ENCODE data around the gene NCBP3.

Gene NCBP3

DNA sequence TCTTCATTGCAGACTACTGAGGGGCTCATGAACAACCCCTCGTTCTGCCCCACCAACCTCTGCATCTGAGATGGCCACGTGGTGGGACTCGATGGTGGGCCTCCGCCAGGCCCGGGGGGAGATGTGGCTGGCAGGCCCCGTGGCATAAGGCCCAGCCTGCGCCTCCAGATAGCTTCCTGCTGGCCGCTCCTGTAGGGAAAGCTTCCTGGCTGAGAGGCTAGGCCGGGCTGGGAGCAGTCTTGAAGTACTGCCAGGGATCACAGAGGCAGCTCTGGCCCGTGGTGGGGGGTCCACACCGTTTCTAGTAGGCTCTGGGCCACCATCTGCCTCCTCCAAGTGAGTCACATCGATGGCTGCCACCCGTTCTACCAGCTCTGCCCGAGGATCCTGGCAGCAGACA, 39.2 kb upstream of the NCBP3 start:
- in situ Hi-C loops (cut with HindIII; ENCODE audit: low pct_ligation_motif_present, low pct_unique_long_range_greater_than_20kb, low sequenced_read_pairs): no loop called here
- no peak for DNase-seq

DNA sequence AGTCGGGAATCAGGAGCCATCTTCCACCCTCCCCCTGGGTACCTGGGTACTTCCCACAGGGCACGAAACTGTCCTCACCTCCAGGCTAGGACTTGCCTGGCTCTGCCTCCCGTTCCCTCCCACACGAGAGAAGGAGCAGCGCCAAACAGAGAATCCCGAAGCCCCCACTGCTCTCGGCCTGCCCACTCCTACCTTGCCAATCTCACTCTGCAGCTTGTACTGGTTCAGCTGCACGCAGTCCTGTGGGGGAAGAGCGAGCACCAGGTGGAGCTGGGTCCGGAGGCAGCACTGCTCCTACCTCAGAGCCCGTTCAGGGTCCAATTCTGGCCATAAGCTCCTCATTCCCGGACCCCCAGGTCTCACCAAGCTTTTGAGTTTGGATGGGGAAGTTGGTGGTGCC, 38.1 kb upstream of the NCBP3 start:
- DNase-seq: no peak
- in situ Hi-C loops (cut with HindIII; ENCODE audit: low pct_ligation_motif_present, low pct_unique_long_range_greater_than_20kb, low sequenced_read_pairs): no loop called here

DNA sequence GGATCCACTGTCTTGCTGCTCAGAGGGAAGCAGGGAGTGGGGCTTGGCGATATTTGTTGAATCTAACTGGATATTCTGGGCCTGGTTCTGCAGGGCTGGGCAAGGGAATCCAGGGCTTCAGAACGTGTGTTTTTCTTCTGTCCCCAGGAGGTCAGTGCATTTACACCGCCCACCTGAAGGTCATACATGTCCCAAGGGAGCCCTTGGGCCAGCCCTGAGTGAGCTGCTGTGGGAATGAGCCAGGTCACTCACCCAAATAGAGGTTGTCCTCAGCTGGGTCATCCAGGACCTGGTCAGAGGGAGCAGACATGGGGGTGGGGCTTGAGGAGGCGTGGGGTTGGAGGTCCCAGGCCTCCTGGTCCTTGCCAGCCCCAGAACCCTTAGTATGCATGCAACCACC, 36.2 kb upstream of the NCBP3 start:
- DNase-seq: no peak
- in situ Hi-C loops (cut with HindIII; ENCODE audit: low pct_ligation_motif_present, low pct_unique_long_range_greater_than_20kb, low sequenced_read_pairs): no loop called here

- in situ Hi-C loops (cut with HindIII; ENCODE audit: low pct_ligation_motif_present, low pct_unique_long_range_greater_than_20kb, low sequenced_read_pairs): no loop called here
- no peak for DNase-seq
These were observed 34.9 kb upstream of the NCBP3 start for GRCh38 chr17:3880983-3881382.

DNA sequence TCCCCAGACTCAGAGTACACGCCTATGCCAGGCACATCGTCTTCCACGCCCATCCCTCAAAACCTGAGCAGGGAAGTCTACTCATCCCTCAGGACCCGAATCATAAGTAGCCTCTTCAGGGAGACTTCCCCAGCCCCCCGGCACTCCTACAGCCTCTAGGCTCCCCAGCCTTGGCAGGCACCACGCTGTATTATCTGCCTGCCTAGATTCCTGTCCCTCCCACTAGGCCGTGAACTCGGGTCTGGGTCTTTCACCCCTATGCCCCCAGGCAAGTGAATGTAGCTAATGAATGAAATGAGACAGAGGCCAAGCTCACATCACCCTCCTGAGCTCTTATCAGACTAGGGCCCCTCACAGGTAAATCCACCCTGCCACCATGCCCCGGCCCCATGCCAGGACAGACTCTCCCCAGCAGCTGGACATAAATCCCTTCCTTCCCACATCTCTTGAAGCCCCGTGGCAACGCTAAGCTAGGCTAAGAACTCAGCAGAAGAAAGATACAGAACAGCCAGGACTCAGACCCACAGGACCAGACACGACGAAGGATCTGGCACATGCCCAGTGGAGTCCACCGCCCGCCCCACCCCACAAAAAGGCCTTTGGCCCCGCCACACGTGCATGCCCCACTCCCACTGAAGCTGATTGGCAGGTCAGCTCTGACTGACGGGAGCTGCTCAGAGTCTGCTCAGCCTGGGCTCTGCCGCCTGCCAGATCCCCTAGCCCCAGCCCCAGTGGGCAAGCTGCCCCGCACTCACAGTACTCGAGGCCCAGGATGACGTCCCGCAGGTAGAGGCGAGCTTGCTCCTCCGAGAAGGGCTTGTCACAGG, 33.8 kb upstream of the NCBP3 start:
- in situ Hi-C loops (cut with HindIII; ENCODE audit: low pct_ligation_motif_present, low pct_unique_long_range_greater_than_20kb, low sequenced_read_pairs): no loop called here
- DNase-seq: no peak

DNA sequence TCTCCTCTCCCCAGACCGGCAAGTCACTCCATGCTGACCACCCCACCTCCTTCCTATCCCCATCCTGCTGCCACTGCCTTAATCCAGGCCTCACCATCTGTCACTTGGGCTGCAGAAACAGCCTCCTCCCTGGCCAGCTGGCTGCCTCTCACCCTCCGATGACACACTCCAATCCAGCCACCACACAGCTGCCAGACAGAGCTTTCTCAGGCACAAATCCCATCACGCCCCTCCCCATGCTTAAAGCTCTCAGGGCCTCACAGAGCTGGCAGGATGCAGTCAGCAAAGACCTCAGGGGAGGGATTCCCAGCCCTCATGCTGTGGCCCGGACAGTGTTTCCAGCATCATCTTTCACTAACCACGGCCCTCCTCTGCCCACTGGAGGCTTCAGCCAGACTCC, 33.1 kb upstream of the NCBP3 start:
- in situ Hi-C loops (cut with HindIII; ENCODE audit: low pct_ligation_motif_present, low pct_unique_long_range_greater_than_20kb, low sequenced_read_pairs): no loop called here
- no peak for DNase-seq

DNA sequence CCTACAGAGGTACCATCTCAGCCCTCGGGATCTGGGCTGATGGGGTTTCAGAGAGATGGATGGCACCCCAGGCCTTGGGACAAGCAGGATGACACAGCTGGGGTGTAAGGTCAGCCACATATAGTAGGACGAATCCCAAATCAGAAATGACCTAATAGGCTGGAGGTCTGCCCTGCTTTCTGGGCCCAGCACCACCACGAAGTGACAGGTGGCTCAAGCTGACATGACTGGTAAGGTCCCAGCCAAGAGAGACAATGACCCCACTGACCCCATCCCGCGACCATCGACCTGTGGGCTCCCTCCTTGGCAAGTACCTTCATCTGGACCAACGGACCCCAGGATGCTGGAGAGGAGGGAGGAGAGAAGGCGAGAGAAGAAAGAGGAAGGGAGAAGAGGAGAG, 31.2 kb upstream of the NCBP3 start:
- in situ Hi-C loops (cut with HindIII; ENCODE audit: low pct_ligation_motif_present, low pct_unique_long_range_greater_than_20kb, low sequenced_read_pairs): no loop called here
- no peak for DNase-seq

- DNase-seq: no peak
- in situ Hi-C loops (cut with HindIII; ENCODE audit: low pct_ligation_motif_present, low pct_unique_long_range_greater_than_20kb, low sequenced_read_pairs): no loop called here
These were observed 29.3 kb upstream of the NCBP3 start for GRCh38 chr17:3875317-3875716.

DNA sequence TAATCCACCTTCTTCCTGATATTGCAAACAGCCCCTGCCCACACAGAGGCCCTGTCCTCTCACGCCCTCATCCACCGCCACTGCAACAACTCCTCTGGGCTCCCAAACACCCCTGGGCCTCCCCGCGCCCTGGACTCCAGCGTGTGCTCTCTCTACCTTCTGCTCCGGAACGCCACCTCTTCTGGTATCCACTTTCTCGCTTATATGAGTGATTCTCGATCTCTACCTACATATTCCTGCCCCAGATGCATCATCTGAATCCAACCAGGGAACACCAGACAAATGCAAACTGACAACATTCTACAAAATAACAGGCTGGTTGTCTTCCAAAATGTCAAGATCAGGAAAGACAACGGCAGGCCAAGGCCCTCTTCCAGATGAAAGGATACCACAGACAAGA, 27.8 kb upstream of the NCBP3 start:
- no peak for DNase-seq
- in situ Hi-C loops (cut with HindIII; ENCODE audit: low pct_ligation_motif_present, low pct_unique_long_range_greater_than_20kb, low sequenced_read_pairs): no loop called here

GRCh38 chr17:3870871-3871306, 24.8 kb upstream of the NCBP3 start:
- DNase-seq: no peak
- in situ Hi-C loops (cut with HindIII; ENCODE audit: low pct_ligation_motif_present, low pct_unique_long_range_greater_than_20kb, low sequenced_read_pairs): no loop called here

DNA sequence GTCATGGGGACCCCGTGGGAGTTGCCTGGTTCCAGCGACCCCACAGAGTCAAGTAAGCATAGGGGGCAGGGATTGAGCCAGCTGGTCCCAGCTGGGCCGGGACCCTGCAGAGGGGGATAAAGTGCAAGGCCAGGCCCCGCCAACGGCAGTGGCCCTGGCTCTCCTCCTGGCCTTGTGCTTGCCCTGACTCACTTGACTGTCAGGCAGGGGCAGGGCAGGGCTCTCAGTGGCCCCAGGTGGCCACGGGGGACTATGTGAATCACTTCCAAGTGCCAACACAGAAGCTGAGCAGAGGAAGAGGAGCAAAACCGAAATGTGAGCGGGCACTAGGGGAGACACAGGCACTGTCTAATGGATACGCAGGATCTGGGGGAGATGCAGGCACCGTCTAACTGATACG, 21.6 kb upstream of the NCBP3 start:
- in situ Hi-C loops (cut with HindIII; ENCODE audit: low pct_ligation_motif_present, low pct_unique_long_range_greater_than_20kb, low sequenced_read_pairs): no loop called here
- DNase-seq: no peak

GRCh38 chr17:3867106-3867505, 21.1 kb upstream of the NCBP3 start:
- in situ Hi-C loops (cut with HindIII; ENCODE audit: low pct_ligation_motif_present, low pct_unique_long_range_greater_than_20kb, low sequenced_read_pairs): no loop called here
- no peak for DNase-seq

- in situ Hi-C loops (cut with HindIII; ENCODE audit: low pct_ligation_motif_present, low pct_unique_long_range_greater_than_20kb, low sequenced_read_pairs): no loop called here
- no peak for DNase-seq
These were observed 20.2 kb upstream of the NCBP3 start for GRCh38 chr17:3866276-3866675.

DNA sequence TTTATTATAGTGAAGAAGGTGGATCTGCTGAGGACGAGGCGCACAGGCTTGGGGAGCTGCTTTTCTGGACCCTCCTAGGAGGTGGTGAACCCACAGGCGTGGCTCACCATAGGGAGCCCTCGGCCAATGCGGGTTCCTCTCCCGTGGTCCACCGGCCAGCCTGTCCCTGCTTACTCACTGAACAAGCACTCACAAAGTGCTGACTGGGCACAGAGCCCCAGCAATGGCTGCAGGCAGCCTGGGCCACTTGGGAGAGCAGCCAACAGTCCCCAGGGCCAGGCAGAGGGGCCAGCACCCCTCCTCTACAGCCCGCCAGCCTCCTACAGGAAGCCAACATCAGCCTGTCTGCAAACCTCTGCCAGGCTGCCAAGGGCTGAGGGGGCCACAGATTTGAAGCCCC, 19.1 kb upstream of the NCBP3 start:
- DNase-seq: peak; percentile 57
- in situ Hi-C loops (cut with HindIII; ENCODE audit: low pct_ligation_motif_present, low pct_unique_long_range_greater_than_20kb, low sequenced_read_pairs): no loop called here

DNA sequence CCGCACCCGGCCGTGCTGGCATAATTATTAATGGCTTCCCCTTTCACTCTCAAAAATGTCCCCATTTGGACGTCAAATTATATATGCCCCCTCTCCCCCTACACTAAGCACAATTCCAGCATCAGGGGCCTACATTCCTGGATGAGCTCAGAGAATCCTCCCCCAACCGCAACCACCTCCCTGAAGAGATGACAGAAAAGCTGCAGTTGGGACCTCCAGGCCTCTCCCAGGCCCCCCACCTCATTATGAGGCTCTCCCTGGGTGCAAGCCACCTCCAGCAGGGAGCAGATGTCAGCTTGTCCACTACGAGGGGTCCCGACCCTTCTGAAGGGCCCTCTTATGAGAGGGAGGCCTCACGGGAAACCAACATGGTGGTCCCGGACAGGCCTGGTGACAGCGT, 18.5 kb upstream of the NCBP3 start:
- in situ Hi-C loops (cut with HindIII; ENCODE audit: low pct_ligation_motif_present, low pct_unique_long_range_greater_than_20kb, low sequenced_read_pairs): no loop called here
- DNase-seq: no peak

DNA sequence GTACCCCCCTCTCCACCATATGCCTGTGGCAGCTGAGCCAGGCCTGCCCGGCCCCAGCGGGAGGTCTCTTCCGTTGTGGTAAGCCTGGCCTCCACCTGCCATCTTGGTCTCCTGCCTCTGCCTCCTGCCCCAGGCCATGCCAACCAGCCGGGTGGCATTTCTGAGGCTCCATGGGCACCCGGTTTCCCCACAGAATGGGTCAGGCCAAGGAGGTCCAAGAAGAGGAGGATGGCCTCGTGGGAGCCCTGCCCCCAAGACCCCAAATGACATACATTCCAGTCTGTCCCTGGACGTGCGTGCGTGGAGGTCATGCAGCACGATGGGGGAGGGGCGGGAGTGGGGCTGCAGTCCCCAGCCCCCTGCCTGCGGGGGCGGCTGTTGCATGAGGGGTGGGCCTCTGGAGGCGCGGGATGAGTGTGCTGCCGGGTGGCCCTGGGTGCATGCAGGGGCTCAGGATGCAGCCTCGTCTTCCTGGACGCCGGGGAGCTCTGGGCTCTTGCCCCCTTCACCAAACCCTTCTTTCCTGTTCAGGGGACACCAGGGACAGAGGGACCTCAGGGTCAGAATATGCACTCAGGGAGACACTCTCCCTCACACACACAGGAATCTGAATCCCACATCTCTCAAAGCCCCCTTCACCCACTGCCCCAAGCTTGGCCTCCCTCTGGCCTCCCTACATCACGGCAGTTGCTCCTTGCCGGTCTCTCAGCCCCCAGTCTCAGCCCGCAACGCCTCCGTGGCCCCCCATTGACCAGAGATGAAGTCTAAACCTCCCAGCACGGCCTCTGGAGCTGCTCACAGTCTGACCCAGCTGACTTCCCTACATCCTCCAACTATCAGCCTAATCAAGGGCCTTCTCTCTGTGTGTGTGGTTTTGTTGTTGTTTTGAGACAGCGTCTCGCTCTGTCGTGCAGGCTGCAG, 16.0 kb upstream of the NCBP3 start:
- in situ Hi-C loops (cut with HindIII; ENCODE audit: low pct_ligation_motif_present, low pct_unique_long_range_greater_than_20kb, low sequenced_read_pairs): no loop called here
- no peak for DNase-seq

DNA sequence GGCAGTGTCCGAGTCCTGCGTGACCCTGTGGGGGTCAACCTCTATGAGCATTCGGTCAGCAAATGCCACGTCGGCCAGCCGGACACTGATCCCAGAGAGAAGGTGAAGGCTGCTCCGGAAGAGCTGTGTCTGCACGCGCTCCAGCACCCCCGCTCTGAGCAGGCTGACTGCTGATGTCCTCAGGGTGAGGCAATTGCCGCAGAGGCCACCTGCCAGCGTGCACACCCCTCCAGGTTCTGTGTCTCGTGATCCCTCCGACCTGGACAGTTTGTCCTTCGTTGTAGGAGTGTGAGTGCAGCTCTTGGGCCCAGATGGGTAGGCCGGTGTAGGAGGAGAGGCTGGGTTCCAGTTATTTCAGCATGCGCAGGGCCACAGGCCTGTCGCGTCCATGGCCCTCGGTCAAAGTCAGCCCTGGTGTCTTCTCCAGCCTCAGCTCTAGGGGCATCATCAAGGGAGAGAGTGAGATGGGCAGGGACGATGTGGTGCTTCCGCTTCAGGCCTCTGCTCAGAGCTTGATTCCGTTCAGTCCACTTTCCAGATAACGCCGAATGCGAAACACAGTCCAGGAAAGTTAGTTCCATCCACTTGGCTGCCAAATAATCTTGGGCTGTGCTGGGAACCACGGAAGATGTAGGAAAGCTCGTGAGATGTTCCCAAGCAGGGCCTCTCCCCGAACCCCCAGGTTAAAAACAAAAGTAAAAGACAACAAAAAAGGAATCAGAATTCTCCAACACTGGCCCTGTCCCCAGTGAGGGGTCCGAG, 15.1 kb upstream of the NCBP3 start:
- no peak for DNase-seq
- in situ Hi-C loops (cut with HindIII; ENCODE audit: low pct_ligation_motif_present, low pct_unique_long_range_greater_than_20kb, low sequenced_read_pairs): no loop called here

DNA sequence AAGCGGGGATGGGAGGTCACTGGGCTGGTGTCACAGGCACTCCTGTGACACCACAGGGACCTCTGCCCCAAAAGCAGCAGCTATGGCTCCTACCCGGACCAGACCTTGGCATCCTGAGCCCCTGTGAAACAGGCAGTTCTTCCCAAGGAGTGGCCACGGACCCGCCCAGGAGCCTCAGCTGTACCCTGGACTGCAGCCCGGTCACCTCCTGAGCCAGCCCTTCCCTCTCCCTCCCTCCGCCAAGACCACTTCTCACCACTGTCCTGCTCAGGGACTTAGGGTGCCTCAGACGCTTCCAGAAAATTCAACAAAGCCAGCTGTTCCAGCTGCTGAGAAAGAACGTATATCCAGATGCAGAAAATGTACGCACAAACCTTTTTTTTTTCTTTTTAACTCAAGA, 13.9 kb upstream of the NCBP3 start:
- DNase-seq: no peak
- in situ Hi-C loops (cut with HindIII; ENCODE audit: low pct_ligation_motif_present, low pct_unique_long_range_greater_than_20kb, low sequenced_read_pairs): no loop called here

Data from ACHN (cell line).